HG03469 (cell line): ENCODE results near the gene SLC7A8.
"Not testable (repeated sequence)": the region's sequence is repeated elsewhere in the genome, so short reads cannot be mapped to it uniquely, and the experiment has no call there.

Source experiments
- ATAC-seq: cut with Tn5 transposase; IDR thresholded peaks from one replicate; pipeline ENCODE4 v1.9.1; 2021; ENCODE audit warnings: mild to moderate bottlenecking, moderate library complexity, moderate number of reproducible peaks; ENCODE audit not compliant: unreplicated experiment

The SLC7A8 gene

GRCh38 chr14:23183479-23183878 is at the start of gene SLC7A8:
Gene SLC7A8, minus strand, starts transcription at chr14:23183660. Its CDS starts 746 bp downstream, at chr14:23182914.
- no peak for ATAC-seq

- not testable (repeated sequence) for ATAC-seq
Observed at GRCh38 chr14:23232241-23232808, 48.9 kb upstream of the SLC7A8 start.

- ATAC-seq, result no peak
Observed at GRCh38 chr14:23228812-23229211, 45.4 kb upstream of the SLC7A8 start.

- no peak for ATAC-seq
Observed at GRCh38 chr14:23227566-23227965, 44.1 kb upstream of the SLC7A8 start.

- not testable (repeated sequence) for ATAC-seq
Observed at GRCh38 chr14:23224958-23225357, 41.5 kb upstream of the SLC7A8 start.

- no peak for ATAC-seq
Observed at GRCh38 chr14:23219075-23219474, 35.6 kb upstream of the SLC7A8 start.

GRCh38 chr14:23217032-23218020 is 33.9 kb upstream of the SLC7A8 start:
- ATAC-seq, result no peak

- no peak for ATAC-seq
Observed at GRCh38 chr14:23215421-23215820, 32.0 kb upstream of the SLC7A8 start.

- no peak for ATAC-seq
Observed at GRCh38 chr14:23209651-23210423, 26.4 kb upstream of the SLC7A8 start.

- ATAC-seq, result no peak
Observed at GRCh38 chr14:23208324-23208723, 24.9 kb upstream of the SLC7A8 start.

- no peak for ATAC-seq
Observed at GRCh38 chr14:23207146-23207540, 23.7 kb upstream of the SLC7A8 start.

GRCh38 chr14:23206422-23207145 is 23.1 kb upstream of the SLC7A8 start:
- ATAC-seq, result no peak

- no peak for ATAC-seq
Observed at GRCh38 chr14:23202001-23202400, 18.5 kb upstream of the SLC7A8 start.

- not testable (repeated sequence) for ATAC-seq
Observed at GRCh38 chr14:23199141-23199540, 15.7 kb upstream of the SLC7A8 start.

- not testable (repeated sequence) for ATAC-seq
Observed at GRCh38 chr14:23196487-23196886, 13.0 kb upstream of the SLC7A8 start.

- ATAC-seq, result no peak
Observed at GRCh38 chr14:23195552-23196101, 12.2 kb upstream of the SLC7A8 start.

- ATAC-seq, result no peak
Observed at GRCh38 chr14:23193432-23193831, 10.0 kb upstream of the SLC7A8 start.

- ATAC-seq, result no peak
Observed at GRCh38 chr14:23187925-23188324, 4.5 kb upstream of the SLC7A8 start.

- ATAC-seq, result no peak
Observed at GRCh38 chr14:23186913-23187654, 3.6 kb upstream of the SLC7A8 start.

- no peak for ATAC-seq
Observed at GRCh38 chr14:23185063-23185462, 1.6 kb upstream of the SLC7A8 start.
